GM21576 (cell line): ENCODE results near the gene PRDM16.

Source experiments
- ATAC-seq: cut with Tn5 transposase; IDR thresholded peaks from one replicate; pipeline ENCODE4 v1.9.1; 2021; ENCODE audit warnings: mild to moderate bottlenecking, moderate library complexity; ENCODE audit not compliant: unreplicated experiment

The PRDM16 gene

GRCh38 chr1:3452866-3453175 lies 383.8 kb downstream of the PRDM16 start:
- ATAC-seq, result no peak

- peak; percentile 41 for ATAC-seq
Observed at GRCh38 chr1:3453203-3453761, 384.3 kb downstream of the PRDM16 start.

- no peak for ATAC-seq
Observed at GRCh38 chr1:3453891-3454810, 385.1 kb downstream of the PRDM16 start, which contains the start of gene ARHGEF16. TSS of gene ARHGEF16 (plus strand) at chr1:3454665. CDS start at chr1:3463085, 8,420 bp downstream.

GRCh38 chr1:3454811-3455618 lies 386.0 kb downstream of the PRDM16 start:
- no peak for ATAC-seq

- no peak for ATAC-seq
Observed at GRCh38 chr1:3455670-3456448, 386.9 kb downstream of the PRDM16 start.

GRCh38 chr1:3456449-3456963 lies 387.5 kb downstream of the PRDM16 start:
- no peak for ATAC-seq

- ATAC-seq, result no peak
Observed at GRCh38 chr1:3456964-3457909, 388.2 kb downstream of the PRDM16 start.

GRCh38 chr1:3457910-3458883 lies 389.2 kb downstream of the PRDM16 start:
- ATAC-seq, result no peak

- no peak for ATAC-seq
Observed at GRCh38 chr1:3459051-3459908, 390.3 kb downstream of the PRDM16 start.

GRCh38 chr1:3459940-3460671 lies 391.1 kb downstream of the PRDM16 start:
- no peak for ATAC-seq

- no peak for ATAC-seq
Observed at GRCh38 chr1:3460672-3461131, 391.7 kb downstream of the PRDM16 start.

- ATAC-seq, result no peak
Observed at GRCh38 chr1:3461238-3461933, 392.4 kb downstream of the PRDM16 start.

- no peak for ATAC-seq
Observed at GRCh38 chr1:3461934-3462275, 392.9 kb downstream of the PRDM16 start.

GRCh38 chr1:3462356-3463012 lies 393.5 kb downstream of the PRDM16 start:
- ATAC-seq, result no peak

- no peak for ATAC-seq
Observed at GRCh38 chr1:3463013-3463385, 394.0 kb downstream of the PRDM16 start.

GRCh38 chr1:3463408-3463863 lies 394.4 kb downstream of the PRDM16 start:
- ATAC-seq, result no peak
